ENCODE results near the gene GULP1.

Gene GULP1

GRCh38 chr2:188576006-188576405, 284.3 kb downstream of the GULP1 start:
- Histone ChIP-seq H3K9me3 (ENCODE audit: control insufficient read depth in 2 of 2, low read length in 2 of 2) (no peaks in the 10 kb centered on the region), H3K4me1 (ENCODE audit: control insufficient read depth in 2 of 2, insufficient read depth in 2 of 2, low read length in 2 of 2) (no peaks in the 10 kb centered on the region)

GRCh38 chr2:188576651-188577050, 285.0 kb downstream of the GULP1 start:
- H3K9ac ChIP-seq (ENCODE audit: low read depth in 1 of 2, low read length in 2 of 2): no peak overlapping the region
- H3K27me3 ChIP-seq (ENCODE audit: control insufficient read depth in 2 of 2, insufficient read depth in 2 of 2, low read length in 2 of 2): no peaks in the 10 kb centered on the region
- H3K4me3 ChIP-seq (ENCODE audit: low read length in 2 of 2): no peak overlapping the region
- no peaks in the 10 kb centered on the region for H3K4me1 ChIP-seq (ENCODE audit: control insufficient read depth in 2 of 2, insufficient read depth in 2 of 2, low read length in 2 of 2)
- H3K27ac ChIP-seq (ENCODE audit: low read depth in 2 of 2, low read length in 2 of 2): no peak overlapping the region
- H3K36me3 ChIP-seq (ENCODE audit: control insufficient read depth in 2 of 2, insufficient read depth in 2 of 2, low read length in 2 of 2): no peaks in the 10 kb centered on the region
- no peaks in the 10 kb centered on the region for H3K9me3 ChIP-seq (ENCODE audit: control insufficient read depth in 2 of 2, low read length in 2 of 2)

More at GRCh38 chr2:188576006-188576405, 284.3 kb downstream of the GULP1 start:
- H3K36me3 ChIP-seq (ENCODE audit: control insufficient read depth in 2 of 2, insufficient read depth in 2 of 2, low read length in 2 of 2): no peaks in the 10 kb centered on the region
- no peaks in the 10 kb centered on the region for H3K27me3 ChIP-seq (ENCODE audit: control insufficient read depth in 2 of 2, insufficient read depth in 2 of 2, low read length in 2 of 2)
- no peak overlapping the region for H3K27ac ChIP-seq (ENCODE audit: low read depth in 2 of 2, low read length in 2 of 2)
- H3K4me3 ChIP-seq (ENCODE audit: low read length in 2 of 2): no peak overlapping the region
- H3K9ac ChIP-seq (ENCODE audit: low read depth in 1 of 2, low read length in 2 of 2): no peak overlapping the region

GRCh38 chr2:188577231-188577630, 285.6 kb downstream of the GULP1 start:
- no peaks in the 10 kb centered on the region for H3K36me3 ChIP-seq (ENCODE audit: control insufficient read depth in 2 of 2, insufficient read depth in 2 of 2, low read length in 2 of 2)
- H3K4me1 ChIP-seq (ENCODE audit: control insufficient read depth in 2 of 2, insufficient read depth in 2 of 2, low read length in 2 of 2): no peaks in the 10 kb centered on the region
- no peaks in the 10 kb centered on the region for H3K9me3 ChIP-seq (ENCODE audit: control insufficient read depth in 2 of 2, low read length in 2 of 2)
- H3K9ac ChIP-seq (ENCODE audit: low read depth in 1 of 2, low read length in 2 of 2): no peak overlapping the region
- H3K4me3 ChIP-seq (ENCODE audit: low read length in 2 of 2): no peak overlapping the region
- H3K27ac ChIP-seq (ENCODE audit: low read depth in 2 of 2, low read length in 2 of 2): no peak overlapping the region
- no peaks in the 10 kb centered on the region for H3K27me3 ChIP-seq (ENCODE audit: control insufficient read depth in 2 of 2, insufficient read depth in 2 of 2, low read length in 2 of 2)

GRCh38 chr2:188580738-188581137, 289.1 kb downstream of the GULP1 start:
- H3K27ac ChIP-seq (ENCODE audit: low read depth in 2 of 2, low read length in 2 of 2): no peak overlapping the region
- no peak overlapping the region for H3K9ac ChIP-seq (ENCODE audit: low read depth in 1 of 2, low read length in 2 of 2)
- no peaks in the 10 kb centered on the region for H3K9me3 ChIP-seq (ENCODE audit: control insufficient read depth in 2 of 2, low read length in 2 of 2)
- no peak overlapping the region for H3K4me3 ChIP-seq (ENCODE audit: low read length in 2 of 2)
- H3K4me1 ChIP-seq (ENCODE audit: control insufficient read depth in 2 of 2, insufficient read depth in 2 of 2, low read length in 2 of 2): no peaks in the 10 kb centered on the region
- H3K27me3 ChIP-seq (ENCODE audit: control insufficient read depth in 2 of 2, insufficient read depth in 2 of 2, low read length in 2 of 2): no peaks in the 10 kb centered on the region
- H3K36me3 ChIP-seq (ENCODE audit: control insufficient read depth in 2 of 2, insufficient read depth in 2 of 2, low read length in 2 of 2): no peaks in the 10 kb centered on the region

- no peaks in the 10 kb centered on the region for H3K9me3 ChIP-seq (ENCODE audit: control insufficient read depth in 2 of 2, low read length in 2 of 2)
- no peaks in the 10 kb centered on the region for H3K36me3 ChIP-seq (ENCODE audit: control insufficient read depth in 2 of 2, insufficient read depth in 2 of 2, low read length in 2 of 2)
- H3K4me1 ChIP-seq (ENCODE audit: control insufficient read depth in 2 of 2, insufficient read depth in 2 of 2, low read length in 2 of 2): no peaks in the 10 kb centered on the region
- no peak overlapping the region for H3K9ac ChIP-seq (ENCODE audit: low read depth in 1 of 2, low read length in 2 of 2)
- no peaks in the 10 kb centered on the region for H3K27me3 ChIP-seq (ENCODE audit: control insufficient read depth in 2 of 2, insufficient read depth in 2 of 2, low read length in 2 of 2)
- no peak overlapping the region for H3K4me3 ChIP-seq (ENCODE audit: low read length in 2 of 2)
- no peak overlapping the region for H3K27ac ChIP-seq (ENCODE audit: low read depth in 2 of 2, low read length in 2 of 2)
Observed at GRCh38 chr2:188582211-188582610, 290.5 kb downstream of the GULP1 start.

GRCh38 chr2:188588235-188588634, 296.6 kb downstream of the GULP1 start:
- H3K36me3 ChIP-seq (ENCODE audit: control insufficient read depth in 2 of 2, insufficient read depth in 2 of 2, low read length in 2 of 2): no peaks in the 10 kb centered on the region
- no peak overlapping the region for H3K4me3 ChIP-seq (ENCODE audit: low read length in 2 of 2)
- no peaks in the 10 kb centered on the region for H3K27me3 ChIP-seq (ENCODE audit: control insufficient read depth in 2 of 2, insufficient read depth in 2 of 2, low read length in 2 of 2)
- H3K9me3 ChIP-seq (ENCODE audit: control insufficient read depth in 2 of 2, low read length in 2 of 2): no peaks in the 10 kb centered on the region
- H3K27ac ChIP-seq (ENCODE audit: low read depth in 2 of 2, low read length in 2 of 2): no peak overlapping the region
- H3K4me1 ChIP-seq (ENCODE audit: control insufficient read depth in 2 of 2, insufficient read depth in 2 of 2, low read length in 2 of 2): no peaks in the 10 kb centered on the region
- no peak overlapping the region for H3K9ac ChIP-seq (ENCODE audit: low read depth in 1 of 2, low read length in 2 of 2)

GRCh38 chr2:188596054-188596453, 304.4 kb downstream of the GULP1 start:
- no peaks in the 10 kb centered on the region for H3K36me3 ChIP-seq (ENCODE audit: control insufficient read depth in 2 of 2, insufficient read depth in 2 of 2, low read length in 2 of 2)
- no peak overlapping the region for H3K9ac ChIP-seq (ENCODE audit: low read depth in 1 of 2, low read length in 2 of 2)

GRCh38 chr2:188598551-188598950, 306.9 kb downstream of the GULP1 start:
- H3K4me1 ChIP-seq (ENCODE audit: control insufficient read depth in 2 of 2, insufficient read depth in 2 of 2, low read length in 2 of 2): peaks cover 0 to 4% of the 10 kb centered on the region in 2 donors
- no peak overlapping the region for H3K27ac ChIP-seq (ENCODE audit: low read depth in 2 of 2, low read length in 2 of 2)
- H3K9me3 ChIP-seq (ENCODE audit: control insufficient read depth in 2 of 2, low read length in 2 of 2): no peaks in the 10 kb centered on the region
- no peaks in the 10 kb centered on the region for H3K27me3 ChIP-seq (ENCODE audit: control insufficient read depth in 2 of 2, insufficient read depth in 2 of 2, low read length in 2 of 2)
- no peak overlapping the region for H3K9ac ChIP-seq (ENCODE audit: low read depth in 1 of 2, low read length in 2 of 2)
- no peak overlapping the region for H3K4me3 ChIP-seq (ENCODE audit: low read length in 2 of 2)
- H3K36me3 ChIP-seq (ENCODE audit: control insufficient read depth in 2 of 2, insufficient read depth in 2 of 2, low read length in 2 of 2): no peaks in the 10 kb centered on the region

More at GRCh38 chr2:188596054-188596453, 304.4 kb downstream of the GULP1 start:
- Histone ChIP-seq H3K4me3 (ENCODE audit: low read length in 2 of 2) (no peak overlapping the region), H3K9me3 (ENCODE audit: control insufficient read depth in 2 of 2, low read length in 2 of 2) (no peaks in the 10 kb centered on the region), H3K27ac (ENCODE audit: low read depth in 2 of 2, low read length in 2 of 2) (no peak overlapping the region), H3K4me1 (ENCODE audit: control insufficient read depth in 2 of 2, insufficient read depth in 2 of 2, low read length in 2 of 2) (peaks cover 0 to 4% of the 10 kb centered on the region in 2 donors), H3K27me3 (ENCODE audit: control insufficient read depth in 2 of 2, insufficient read depth in 2 of 2, low read length in 2 of 2) (no peaks in the 10 kb centered on the region)

- Histone ChIP-seq H3K9me3 (ENCODE audit: control insufficient read depth in 2 of 2, low read length in 2 of 2) (no peaks in the 10 kb centered on the region), H3K36me3 (ENCODE audit: control insufficient read depth in 2 of 2, insufficient read depth in 2 of 2, low read length in 2 of 2) (no peaks in the 10 kb centered on the region), H3K9ac (ENCODE audit: low read depth in 1 of 2, low read length in 2 of 2) (no peak overlapping the region), H3K27me3 (ENCODE audit: control insufficient read depth in 2 of 2, insufficient read depth in 2 of 2, low read length in 2 of 2) (no peaks in the 10 kb centered on the region), H3K4me1 (ENCODE audit: control insufficient read depth in 2 of 2, insufficient read depth in 2 of 2, low read length in 2 of 2) (peaks cover 0 to 4% of the 10 kb centered on the region in 2 donors), H3K27ac (ENCODE audit: low read depth in 2 of 2, low read length in 2 of 2) (no peak overlapping the region), H3K4me3 (ENCODE audit: low read length in 2 of 2) (no peak overlapping the region)
Observed at GRCh38 chr2:188599140-188599539, 307.5 kb downstream of the GULP1 start.

GRCh38 chr2:188600536-188601210, 309.0 kb downstream of the GULP1 start:
- no peak overlapping the region for H3K4me3 ChIP-seq (ENCODE audit: low read length in 2 of 2)
- peaks cover 0 to 4% of the 10 kb centered on the region in 2 donors for H3K4me1 ChIP-seq (ENCODE audit: control insufficient read depth in 2 of 2, insufficient read depth in 2 of 2, low read length in 2 of 2)
- no peaks in the 10 kb centered on the region for H3K36me3 ChIP-seq (ENCODE audit: control insufficient read depth in 2 of 2, insufficient read depth in 2 of 2, low read length in 2 of 2)
- H3K9ac ChIP-seq (ENCODE audit: low read depth in 1 of 2, low read length in 2 of 2): no peak overlapping the region
- no peak overlapping the region for H3K27ac ChIP-seq (ENCODE audit: low read depth in 2 of 2, low read length in 2 of 2)
- no peaks in the 10 kb centered on the region for H3K27me3 ChIP-seq (ENCODE audit: control insufficient read depth in 2 of 2, insufficient read depth in 2 of 2, low read length in 2 of 2)
- H3K9me3 ChIP-seq (ENCODE audit: control insufficient read depth in 2 of 2, low read length in 2 of 2): no peaks in the 10 kb centered on the region
